ENCODE data around the gene PCDHGB3. TPM values are rescaled to one million over a fixed set of nuclear protein-coding genes. Genes with fewer than 3 reads are reported as not detected.

PCDHGB3 gene
- 1 to 10 TPM; 5.1 to 9.2 (median 5.8) TPM for total RNA-seq

GRCh38 chr5:141369994-141370848 is at the start of gene PCDHGB3:
TSS of gene PCDHGB3 (plus strand) at chr5:141370242. CDS start at chr5:141370395, 153 bp downstream.
- Histone ChIP-seq H3K4me1 (no peaks in the 10 kb centered on the region), H3K27me3 (no peaks in the 10 kb centered on the region), H3K4me3 (replicated peaks in 1 of 3) (no peak within 1 kb of the TSS), H3K9me3 (no peaks in the 10 kb centered on the region), H3K36me3 (no peaks in the 10 kb centered on the region), H3K27ac (no peak within 1 kb of the TSS)
- TF ChIP-seq POLR2A (IDR thresholded peaks at IDR 0.05), result no peak
- TF ChIP-seq CTCF (IDR thresholded peaks at IDR 0.05), result peak in 3 of 6 experiments; percentile 31 to 46 (median 36)
- WGBS, 2 donors, result 13 to 18% methylated on average over 32 of the region's 32 CpGs
- intact Hi-C loops (cut with DNase I), result no loop called here
- peak; percentile 50 to 56 for DNase-seq

GRCh38 chr5:141322261-141322660 is 47.8 kb upstream of the PCDHGB3 start:
- WGBS, 2 donors, result 89 to 95% methylated on average over 3 of the region's 3 CpGs
- H3K4me3 ChIP-seq (replicated peaks in 1 of 3), result no peak overlapping the region
- H3K36me3 ChIP-seq, result peaks cover 13 to 14% of the 10 kb centered on the region in 2 donors
- no peaks in the 10 kb centered on the region for H3K27me3 ChIP-seq
- no peak for TF ChIP-seq CTCF (IDR thresholded peaks at IDR 0.05)
- TF ChIP-seq POLR2A (IDR thresholded peaks at IDR 0.05), result no peak
- intact Hi-C loops (cut with DNase I), result no loop called here
- no peak overlapping the region for H3K27ac ChIP-seq
- no peak for DNase-seq
- peaks cover 0 to 4% of the 10 kb centered on the region in 2 donors for H3K4me1 ChIP-seq
- peaks cover 12% of the 10 kb centered on the region for H3K9me3 ChIP-seq

GRCh38 chr5:141326088-141326854 is 43.8 kb upstream of the PCDHGB3 start:
- TF ChIP-seq CTCF (IDR thresholded peaks at IDR 0.05), result peak in 5 of 6 experiments; percentile 10 to 50 (median 39)
- peak in 1 of 2 donors; percentile 22 for TF ChIP-seq POLR2A (IDR thresholded peaks at IDR 0.05)
- Histone ChIP-seq H3K36me3 (no peaks in the 10 kb centered on the region), H3K9me3 (no peaks in the 10 kb centered on the region), H3K4me3 (replicated peaks in 1 of 3) (peak overlapping the region in 2 of 3 donors; percentile 6 to 27), H3K27me3 (no peaks in the 10 kb centered on the region), H3K27ac (no peak overlapping the region), H3K4me1 (peaks cover 0 to 2% of the 10 kb centered on the region in 2 donors)
- intact Hi-C loops (cut with DNase I), result no loop called here
- peak; percentile 57 to 66 for DNase-seq
- WGBS, 2 donors, result 12 to 14% methylated on average over 27 of the region's 27 CpGs

GRCh38 chr5:141328231-141328630 is 41.8 kb upstream of the PCDHGB3 start:
- Histone ChIP-seq H3K4me1 (no peaks in the 10 kb centered on the region), H3K27ac (no peak overlapping the region), H3K27me3 (no peaks in the 10 kb centered on the region), H3K9me3 (no peaks in the 10 kb centered on the region), H3K4me3 (replicated peaks in 1 of 3) (no peak overlapping the region), H3K36me3 (no peaks in the 10 kb centered on the region)
- TF ChIP-seq CTCF (IDR thresholded peaks at IDR 0.05) (no peak), POLR2A (IDR thresholded peaks at IDR 0.05) (no peak)
- no peak for DNase-seq
- WGBS, 2 donors, result 72 to 86% methylated on average over 2 to 8 of the region's 8 CpGs
- intact Hi-C loops (cut with DNase I), result no loop called here

Data from thyroid gland (tissue), 4 donors.